ENCODE measurements around the gene DDX21.

Gene DDX21

DNA sequence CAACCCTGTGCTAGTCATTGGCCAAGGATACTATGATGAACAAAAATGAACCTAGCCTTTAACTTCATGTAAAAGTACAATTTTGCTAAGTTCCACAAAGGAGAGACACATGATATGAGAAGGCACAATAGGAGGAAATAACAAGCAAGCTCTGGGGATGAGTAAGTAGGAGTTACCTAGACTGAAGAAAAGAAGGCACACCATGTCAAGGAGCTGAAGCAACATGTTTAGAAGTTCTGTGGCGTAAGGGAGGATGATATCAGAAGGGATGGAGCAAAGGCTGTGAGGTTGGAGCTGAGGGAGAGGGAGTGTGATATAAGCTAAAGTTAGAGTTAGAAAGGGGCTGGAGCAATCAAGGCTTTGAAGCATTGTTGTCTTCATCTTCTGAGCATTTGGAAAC, 58.2 kb downstream of the DDX21 start:
- H3K27ac ChIP-seq: no peak overlapping the region

DNA sequence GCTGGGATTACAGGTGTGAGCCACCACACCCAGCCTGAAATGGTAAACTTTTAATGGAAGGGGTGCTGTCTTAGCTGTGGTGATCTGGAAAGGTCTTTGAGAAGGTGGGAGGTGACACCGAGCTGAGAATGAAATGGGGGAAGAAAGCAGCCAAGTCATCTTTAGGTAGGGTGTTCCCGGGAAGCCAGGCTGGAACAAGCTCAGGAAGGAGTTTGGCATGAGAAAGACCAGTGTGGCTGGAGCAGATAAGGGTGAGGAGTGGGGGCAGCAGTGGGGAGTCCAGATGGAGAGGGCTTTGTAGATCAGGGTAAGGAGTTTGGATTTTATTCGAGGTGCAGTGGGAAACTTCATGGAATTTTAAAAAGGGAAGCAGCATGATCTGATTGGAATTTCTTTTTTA, 62.6 kb downstream of the DDX21 start:
- no peak for TF ChIP-seq ZFX (IDR thresholded peaks at IDR 0.05)
- TF ChIP-seq, protein P1, sequence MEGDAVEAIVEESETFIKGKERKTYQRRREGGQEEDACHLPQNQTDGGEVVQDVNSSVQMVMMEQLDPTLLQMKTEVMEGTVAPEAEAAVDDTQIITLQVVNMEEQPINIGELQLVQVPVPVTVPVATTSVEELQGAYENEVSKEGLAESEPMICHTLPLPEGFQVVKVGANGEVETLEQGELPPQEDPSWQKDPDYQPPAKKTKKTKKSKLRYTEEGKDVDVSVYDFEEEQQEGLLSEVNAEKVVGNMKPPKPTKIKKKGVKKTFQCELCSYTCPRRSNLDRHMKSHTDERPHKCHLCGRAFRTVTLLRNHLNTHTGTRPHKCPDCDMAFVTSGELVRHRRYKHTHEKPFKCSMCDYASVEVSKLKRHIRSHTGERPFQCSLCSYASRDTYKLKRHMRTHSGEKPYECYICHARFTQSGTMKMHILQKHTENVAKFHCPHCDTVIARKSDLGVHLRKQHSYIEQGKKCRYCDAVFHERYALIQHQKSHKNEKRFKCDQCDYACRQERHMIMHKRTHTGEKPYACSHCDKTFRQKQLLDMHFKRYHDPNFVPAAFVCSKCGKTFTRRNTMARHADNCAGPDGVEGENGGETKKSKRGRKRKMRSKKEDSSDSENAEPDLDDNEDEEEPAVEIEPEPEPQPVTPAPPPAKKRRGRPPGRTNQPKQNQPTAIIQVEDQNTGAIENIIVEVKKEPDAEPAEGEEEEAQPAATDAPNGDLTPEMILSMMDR (conservative IDR thresholded peaks at IDR 0.05): no peak
- H3K27ac ChIP-seq: no peak overlapping the region

More for the DNA sequence above, 58.2 kb downstream of the DDX21 start:
- TF ChIP-seq ZFX (IDR thresholded peaks at IDR 0.05): no peak
- TF ChIP-seq, protein P1 (conservative IDR thresholded peaks at IDR 0.05): no peak

DNA sequence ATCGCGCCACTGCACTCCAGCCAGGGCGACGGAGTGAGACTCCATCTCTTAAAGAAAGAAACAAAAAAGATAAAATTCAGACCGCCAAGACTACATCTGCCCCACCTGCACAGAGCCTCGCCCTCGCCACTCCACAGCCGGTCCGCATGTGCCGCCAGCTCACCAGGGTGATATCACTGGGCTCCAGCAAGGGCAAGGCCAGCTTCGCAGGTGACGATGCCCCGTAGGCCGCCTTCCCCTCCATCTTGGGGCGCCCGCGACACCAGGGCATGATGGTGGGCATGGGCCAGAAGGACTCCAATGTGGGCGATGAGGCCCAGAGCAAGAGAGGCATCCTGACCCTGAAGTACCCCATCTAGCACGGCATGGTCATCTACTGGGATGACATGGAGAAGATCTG, 66.6 kb downstream of the DDX21 start:
- TF ChIP-seq, protein P1 (conservative IDR thresholded peaks at IDR 0.05): no peak
- TF ChIP-seq ZFX (IDR thresholded peaks at IDR 0.05): no peak
- H3K27ac ChIP-seq: no peak overlapping the region

DNA sequence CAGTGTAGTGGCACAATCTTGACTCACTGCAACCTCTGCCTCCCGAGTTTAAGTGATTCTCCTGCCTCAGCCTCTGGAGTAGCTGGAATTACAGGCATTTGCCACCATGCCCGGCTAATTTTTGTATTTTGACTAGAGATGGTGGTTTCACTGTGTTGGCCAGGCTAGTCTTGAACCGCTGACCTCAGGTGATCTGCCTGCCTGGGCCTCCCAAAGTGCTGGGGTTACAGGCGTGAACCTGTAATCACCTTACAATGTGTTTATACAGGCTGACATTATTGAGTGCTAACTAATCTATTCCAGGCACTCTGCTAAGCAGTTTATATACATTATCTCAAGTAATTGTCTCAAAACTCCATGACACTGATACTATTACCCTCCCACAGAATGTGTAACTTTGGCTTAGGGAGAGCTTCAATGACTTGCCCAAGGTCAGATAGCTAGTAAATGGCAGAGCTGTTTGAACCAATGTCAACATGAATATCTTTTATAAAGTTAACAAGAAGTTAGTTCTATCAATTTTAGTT, 69.5 kb downstream of the DDX21 start:
- TF ChIP-seq, protein P1 (conservative IDR thresholded peaks at IDR 0.05): no peak
- TF ChIP-seq ZFX (IDR thresholded peaks at IDR 0.05): no peak
- no peak overlapping the region for H3K27ac ChIP-seq

DNA sequence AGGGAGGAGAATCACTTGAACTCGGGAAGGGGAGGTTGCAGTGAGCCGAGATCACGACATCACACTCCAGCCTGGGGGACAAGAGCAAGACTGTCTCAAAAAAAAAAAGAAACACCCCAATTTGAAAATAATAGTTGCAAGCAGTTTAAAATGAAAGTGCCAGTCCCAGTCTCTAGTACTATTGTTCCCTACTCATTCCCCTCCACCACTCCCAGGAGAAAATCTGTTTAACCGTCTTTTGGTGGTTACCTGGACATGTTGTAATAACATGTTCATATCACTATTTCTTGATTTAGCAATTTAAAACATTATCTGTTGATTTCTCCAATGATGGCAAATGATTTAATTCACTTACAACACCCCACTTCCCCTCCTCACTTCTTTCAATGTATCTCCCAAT, 77.3 kb downstream of the DDX21 start:
- H3K27ac ChIP-seq: no peak overlapping the region
- TF ChIP-seq, protein P1 (conservative IDR thresholded peaks at IDR 0.05): no peak
- TF ChIP-seq ZFX (IDR thresholded peaks at IDR 0.05): no peak

Data from C4-2B (cell line).